Kidney (tissue), 14 donors: ENCODE results near the gene SCARB2. TPM values are rescaled to one million over a fixed set of nuclear protein-coding genes. Genes with fewer than 3 reads are reported as not detected.

Source experiments
- DNase-seq, 5 donors: peaks; one replicate each; pipeline ENCODE4 v3.0.0-alpha.2; 2013 to 2020
- FAIRE-seq: peaks from 2 replicates; lab custom pipeline; 2012; peaks lifted over from hg19 to GRCh38; lab: Jason Lieb, UNC
- H3K27ac ChIP-seq, 2 donors: one replicate each; pipeline ENCODE4 v1.7.0; 2013; ENCODE audit warnings: low read depth in 2 of 2, low read length in 2 of 2, inconsistent platforms in 1 of 2
- H3K27me3 ChIP-seq: one replicate; pipeline ENCODE4 v1.7.1; 2013; ENCODE audit warnings: low read length, inconsistent platforms; ENCODE audit not compliant: control insufficient read depth, insufficient read depth
- H3K36me3 ChIP-seq, 3 donors: one replicate each; pipeline versions ENCODE4 v1.7.0 to v1.7.1; 2013; ENCODE audit warnings: low read length in 3 of 3, control low read depth in 1 of 3, inconsistent platforms in 1 of 3; ENCODE audit not compliant: insufficient read depth in 3 of 3, control insufficient read depth in 2 of 3
- H3K4me1 ChIP-seq, 3 donors: one replicate each; pipeline versions ENCODE4 v1.7.0 to v1.7.1; 2013; ENCODE audit warnings: low read length in 3 of 3, inconsistent platforms in 1 of 3, low read depth in 1 of 3; ENCODE audit not compliant: control insufficient read depth in 2 of 3, insufficient read depth in 2 of 3
- H3K4me3 ChIP-seq, 3 donors: one replicate each; pipeline versions ENCODE4 v1.7.0 to v1.8.1; 2013; ENCODE audit warnings: low read length in 3 of 3, control low read depth in 1 of 3, inconsistent platforms in 1 of 3
- H3K9ac ChIP-seq, 3 donors: one replicate each; pipeline versions ENCODE4 v1.7.0 to v1.7.1; 2013; ENCODE audit warnings: low read length in 3 of 3, control low read depth in 1 of 3, inconsistent platforms in 1 of 3
- H3K9me3 ChIP-seq, 3 donors: one replicate each; pipeline versions ENCODE4 v1.7.0 to v1.7.1; 2013; ENCODE audit warnings: low read length in 3 of 3, control low read depth in 1 of 3, inconsistent platforms in 1 of 3; ENCODE audit not compliant: control insufficient read depth in 2 of 3, insufficient read depth in 1 of 3
- CTCF ChIP-seq: IDR thresholded peaks from 3 replicates; pipeline ENCODE4 v1.5.1; 2012; ENCODE audit warnings: mild to moderate bottlenecking, moderate library complexity, borderline replicate concordance; ENCODE audit not compliant: insufficient read depth; ENCODE audit errors: extremely low read depth
- intact Hi-C: fragments of 100-400 bp; cut with DNase I; formaldehyde crosslinking; loops from one replicate; pipeline ENCODE4 v1.11.1; 2022
- polyA plus RNA-seq: library from polyadenylated mRNA; stranded (reverse); fragments of 350-450 nt; fragmentation: Illumina TruSeq; extraction: RNeasy Lipid Tissue Mini Kit (QIAGEN cat#74804); gene quantifications from one replicate; pipeline ENCODE4 v1.2.3, GENCODE V29; 2014; ENCODE audit warnings: low read depth, low replicate concordance; ENCODE audit not compliant: insufficient read depth
- total RNA-seq: library from RNA; stranded (reverse); fragmentation: NEBNext Ultra II Directional; extraction: Animal tissue kit (Norgen Biotek cat#: 25700); gene quantifications from one replicate; pipeline ENCODE4 v1.2.1, GENCODE V29; 2021
- donor health status: control.
- donor health status: control.
- donor health status: control.
- donor health status: control.
- donor health status: control.
- donor health status: DM: yes; HTN: yes; CAD: no.
- donor health status: Normal renal cell carcinoma (clear cell type).

The SCARB2 gene
- total and polyA plus RNA-seq, 2 donors from 2014 or later, result 75.5 to 151 TPM

GRCh38 chr4:76155979-76156378, 57.6 kb downstream of the SCARB2 start:
- H3K9me3 ChIP-seq, result no peaks in the 10 kb centered on the region
- no peak overlapping the region for H3K27ac ChIP-seq
- DNase-seq, result peak in 2 of 5 donors; percentile 2 to 23
- no peak for FAIRE-seq
- no peaks in the 10 kb centered on the region for H3K27me3 ChIP-seq
- no peak overlapping the region for H3K4me3 ChIP-seq
- peaks cover 0 to under 1% (median 0%) of the 10 kb centered on the region in 3 donors for H3K36me3 ChIP-seq
- no peak for TF ChIP-seq CTCF
- H3K9ac ChIP-seq, result no peak overlapping the region
- peaks cover 0 to 2% (median 0%) of the 10 kb centered on the region in 3 donors for H3K4me1 ChIP-seq
- intact Hi-C loops, result no loop called here

GRCh38 chr4:76153356-76153755, 60.3 kb downstream of the SCARB2 start:
- no peaks in the 10 kb centered on the region for H3K27me3 ChIP-seq
- DNase-seq (no peak), FAIRE-seq (no peak)
- H3K9me3 ChIP-seq, result no peaks in the 10 kb centered on the region
- H3K9ac ChIP-seq, result no peak overlapping the region
- H3K4me3 ChIP-seq, result no peak overlapping the region
- H3K36me3 ChIP-seq, result no peaks in the 10 kb centered on the region
- no peak overlapping the region for H3K27ac ChIP-seq
- peaks cover 0 to 5% (median 3%) of the 10 kb centered on the region in 3 donors for H3K4me1 ChIP-seq
- TF ChIP-seq CTCF, result no peak
- intact Hi-C loops, result no loop called here

- intact Hi-C loops, result no loop called here
- Histone ChIP-seq H3K36me3 (peaks cover 0 to 2% (median 0%) of the 10 kb centered on the region in 3 donors), H3K27me3 (no peaks in the 10 kb centered on the region), H3K9me3 (no peaks in the 10 kb centered on the region), H3K4me3 (peak within 1 kb of the TSS; percentile 64 to 98 (median 98)), H3K4me1 (peaks cover 4 to 7% (median 5%) of the 10 kb centered on the region in 3 donors), H3K27ac (peak within 1 kb of the TSS; percentile 84), H3K9ac (peak within 1 kb of the TSS; percentile 92 to 97 (median 96))
- TF ChIP-seq CTCF, result no peak
- FAIRE-seq (peak; percentile 67), DNase-seq (peak; percentile 96 to 99 (median 98))
Observed at GRCh38 chr4:76148142-76148865, 65.3 kb downstream of the SCARB2 start, which contains the start of gene NUP54. NUP54 (minus strand) TSS chr4:76148397; CDS start chr4:76148374, 23 bp downstream.
